NCI-H146 treated with DMSO at 0.1 percent for 48 hours (cell line): ENCODE results near the gene STK4.
"Not testable (repeated sequence)": the region's sequence is repeated elsewhere in the genome, so short reads cannot be mapped to it uniquely, and the experiment has no call there.

Source experiments
- DNase-seq: peaks from one replicate; lab custom pipeline; 2025; ENCODE audit not compliant: unreplicated experiment; lab: John Stamatoyannopoulos, UW

Gene STK4

GRCh38 chr20:44981736-44982406 is 15.6 kb downstream of the STK4 start:
- DNase-seq, result no peak

GRCh38 chr20:44983093-44983674 is 16.9 kb downstream of the STK4 start:
- no peak for DNase-seq

DNA sequence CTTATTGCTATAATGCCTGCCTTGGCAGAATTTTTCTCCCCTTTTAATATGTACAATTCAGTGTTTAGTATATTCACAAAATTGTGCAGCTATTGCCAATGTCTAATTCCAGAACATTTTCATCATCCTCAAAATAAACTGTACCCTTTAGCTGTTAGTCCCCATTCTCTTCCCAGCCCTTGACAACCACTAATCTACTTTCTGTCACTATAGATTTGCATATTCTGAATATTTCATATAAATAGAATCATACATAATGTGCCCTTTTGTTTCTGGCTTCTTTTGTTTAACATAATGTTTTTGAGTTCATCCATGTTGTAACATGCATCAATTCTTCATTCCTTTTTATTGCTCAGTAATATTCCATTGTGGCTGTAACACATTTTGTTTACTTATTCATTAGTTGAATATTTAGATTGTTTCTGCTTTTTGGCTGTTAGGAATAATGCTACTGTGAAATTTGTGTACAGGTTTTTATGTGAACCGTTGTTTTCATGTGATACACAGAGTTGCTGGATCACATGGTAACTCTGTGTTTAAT is 22.4 kb downstream of the STK4 start:
- no peak for DNase-seq

DNA sequence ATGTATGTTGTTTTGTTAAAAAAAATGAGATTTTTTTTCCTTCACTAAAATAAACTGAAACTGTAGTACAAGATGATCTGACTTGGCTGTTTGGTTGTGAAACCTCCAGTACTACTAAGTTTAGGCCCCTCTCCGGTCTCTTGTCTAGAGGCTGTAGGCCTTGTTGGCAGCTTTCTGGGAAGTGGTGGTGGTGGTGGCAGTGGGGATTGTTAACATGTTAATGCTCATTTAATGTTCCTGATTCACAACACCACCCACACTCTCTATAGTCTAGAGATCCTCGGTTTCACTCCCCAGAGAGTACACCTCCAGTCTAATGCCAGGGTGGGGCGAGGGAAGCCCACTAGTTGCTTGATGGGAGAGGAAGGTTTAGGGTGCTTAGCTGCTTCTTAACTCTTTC is 24.1 kb downstream of the STK4 start:
- DNase-seq, result no peak

- no peak for DNase-seq
These were observed 24.6 kb downstream of the STK4 start for GRCh38 chr20:44990957-44991356.

- no peak for DNase-seq
These were observed 27.0 kb downstream of the STK4 start for GRCh38 chr20:44993343-44993742.

DNA sequence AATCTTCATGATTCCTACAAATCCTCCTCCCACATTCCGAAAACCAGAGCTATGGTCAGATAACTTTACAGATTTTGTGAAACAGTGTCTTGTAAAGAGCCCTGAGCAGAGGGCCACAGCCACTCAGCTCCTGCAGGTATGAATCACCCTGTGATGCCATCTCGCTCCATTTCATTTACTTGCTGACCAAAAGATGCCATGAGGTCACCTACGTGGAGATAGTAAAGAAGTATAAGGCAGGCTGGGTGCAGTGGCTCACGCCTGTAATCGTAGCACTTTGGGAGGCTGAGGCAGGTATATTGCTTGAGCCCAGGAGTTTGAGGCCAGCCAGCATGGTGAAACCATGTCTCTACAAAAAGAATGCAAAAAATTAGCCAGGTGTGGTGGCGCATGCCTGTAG is 30.9 kb downstream of the STK4 start:
- DNase-seq, result no peak

DNA sequence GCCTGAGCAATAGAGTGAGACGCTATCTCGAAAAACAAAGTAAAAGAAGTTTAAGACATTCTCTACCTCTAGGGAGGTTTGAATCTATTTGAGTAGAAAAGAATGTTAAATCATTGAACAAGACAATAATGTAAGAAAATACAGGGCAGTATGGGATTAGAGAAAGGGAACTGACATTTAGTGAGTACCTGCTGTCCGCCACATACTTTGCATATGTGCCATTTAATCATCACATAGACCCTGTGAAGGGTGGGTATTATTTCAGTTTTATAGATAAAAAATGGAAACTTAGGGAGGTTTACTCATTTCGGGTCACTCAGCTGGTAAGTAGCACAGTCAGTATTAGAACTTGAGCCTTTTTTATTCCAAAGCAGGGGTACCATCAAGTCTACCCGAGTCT is 31.4 kb downstream of the STK4 start:
- no peak for DNase-seq

DNA sequence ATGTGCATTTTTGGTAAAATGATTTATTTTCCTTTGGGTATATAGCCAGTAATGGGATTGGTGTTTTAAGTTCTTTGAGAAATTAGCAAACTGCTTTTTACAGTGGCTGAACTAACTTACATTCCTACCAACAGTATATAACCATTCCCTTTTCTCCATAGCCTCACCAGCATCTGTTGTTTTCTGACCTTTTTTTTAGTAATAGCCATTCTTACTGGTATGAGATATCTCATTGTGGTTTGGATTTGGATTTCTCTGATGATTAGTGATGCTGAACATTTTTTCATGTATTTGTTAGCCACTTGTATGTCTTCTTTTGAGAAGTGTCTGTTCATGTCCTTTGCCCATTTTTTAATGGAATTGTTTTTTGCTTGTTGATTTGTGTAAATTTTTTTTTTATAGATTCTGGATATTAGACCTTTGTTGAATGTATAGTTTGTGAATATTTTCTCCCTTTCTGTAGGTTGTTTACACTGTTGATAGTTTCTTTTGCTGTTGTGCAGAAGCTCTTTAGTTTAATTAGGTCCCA is 42.3 kb downstream of the STK4 start:
- DNase-seq, result no peak

- no peak for DNase-seq
These were observed 44.1 kb downstream of the STK4 start for GRCh38 chr20:45010399-45010828.

GRCh38 chr20:45011108-45011526 is 44.8 kb downstream of the STK4 start:
- DNase-seq, result peak; percentile 71

DNA sequence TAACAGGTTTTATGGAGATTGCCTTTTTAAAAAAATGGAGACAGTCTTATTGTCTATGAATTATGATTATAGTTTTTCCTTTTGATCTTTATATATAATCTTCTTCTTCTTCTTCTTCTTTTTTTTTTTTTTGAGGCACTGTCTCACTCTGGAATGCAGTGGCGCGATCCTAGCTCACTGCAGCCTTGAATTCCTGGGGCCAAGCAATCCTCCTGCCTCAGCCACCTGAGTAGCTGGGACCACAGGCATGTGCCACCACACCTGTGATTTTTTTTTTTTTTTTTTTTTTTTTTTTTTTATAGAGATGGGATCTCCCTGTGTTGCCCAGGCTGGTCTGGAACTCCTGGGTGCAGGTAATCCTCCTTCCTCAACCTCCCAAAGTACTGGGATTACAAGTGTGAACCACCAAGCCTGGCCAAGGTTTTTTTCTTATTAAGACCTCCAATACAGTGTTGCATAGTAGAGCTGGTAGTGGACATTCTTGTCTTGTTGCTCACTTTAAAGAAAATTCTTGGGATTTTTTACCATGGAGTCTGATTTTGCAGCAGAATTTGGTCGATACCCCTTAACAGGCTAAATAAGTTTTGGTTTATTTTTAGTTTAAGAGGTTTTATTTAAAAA is 46.5 kb downstream of the STK4 start:
- DNase-seq, result no peak

DNA sequence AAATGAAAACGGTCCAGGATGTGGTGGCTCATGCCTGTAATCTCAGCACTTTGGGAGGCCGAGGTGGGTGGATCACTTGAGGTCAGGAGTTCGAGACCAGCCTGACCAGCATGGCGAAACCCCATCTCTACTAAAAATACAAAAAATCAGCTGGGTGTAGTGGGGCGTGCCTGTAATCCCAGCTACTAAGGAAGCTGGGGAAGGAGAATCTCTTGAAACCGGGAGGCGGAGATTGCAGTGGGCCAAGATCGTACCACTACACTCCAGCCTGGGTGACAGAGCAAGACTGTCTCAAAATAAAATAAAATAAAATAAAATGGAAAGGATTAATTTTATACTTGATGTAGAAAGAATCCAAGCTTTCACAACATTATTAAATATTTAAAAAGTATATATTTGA is 47.8 kb downstream of the STK4 start:
- not testable (repeated sequence) for DNase-seq

GRCh38 chr20:45014671-45015415 is 48.5 kb downstream of the STK4 start:
- DNase-seq, result no peak

DNA sequence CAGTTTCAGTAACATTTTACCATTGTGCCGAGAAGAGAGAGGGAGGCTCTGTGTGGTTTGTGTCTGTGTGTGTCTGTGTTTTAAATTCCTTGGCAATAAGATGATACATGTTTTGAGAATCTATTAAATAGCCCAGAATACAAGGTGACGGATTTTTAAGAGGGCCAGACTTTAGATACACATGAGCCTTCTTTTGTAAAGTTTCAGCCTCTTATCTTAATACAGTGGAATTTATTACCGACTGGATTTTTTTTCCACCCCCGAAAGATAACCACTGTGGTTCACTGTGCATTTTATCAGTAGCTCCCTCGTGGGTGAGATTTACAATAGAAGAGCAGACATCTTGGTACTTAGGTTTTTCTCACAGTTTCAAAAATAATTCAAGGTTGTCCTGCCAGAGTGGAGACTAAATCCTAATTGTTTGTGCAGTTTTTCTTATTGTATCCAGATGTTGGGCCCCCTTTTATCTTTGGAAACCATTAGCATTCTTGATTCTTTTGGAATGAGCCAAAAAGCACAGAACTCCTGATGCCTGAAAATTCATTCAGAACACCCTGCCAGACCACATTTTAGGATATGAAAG is 49.9 kb downstream of the STK4 start:
- DNase-seq, result no peak

GRCh38 chr20:45017281-45017680 is 51.0 kb downstream of the STK4 start:
- no peak for DNase-seq

DNA sequence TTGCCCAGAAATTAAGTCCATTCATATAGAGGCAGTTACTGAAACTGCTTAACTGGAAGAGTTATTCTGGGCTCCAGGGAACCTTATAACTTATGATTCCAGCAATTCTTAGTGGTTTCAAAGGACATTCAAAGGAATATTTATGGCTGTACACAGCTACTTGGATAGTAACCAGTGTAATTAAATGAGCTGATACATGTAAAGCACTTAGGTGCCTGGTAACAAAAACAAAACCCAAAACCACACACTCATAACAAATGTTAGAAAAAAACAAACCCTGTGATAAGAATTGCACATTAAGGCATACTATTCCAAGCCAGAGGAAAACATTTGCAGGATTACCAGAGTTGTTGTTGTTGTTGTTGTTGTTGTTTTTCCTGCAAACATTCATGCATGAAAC is 51.5 kb downstream of the STK4 start:
- DNase-seq, result no peak

DNA sequence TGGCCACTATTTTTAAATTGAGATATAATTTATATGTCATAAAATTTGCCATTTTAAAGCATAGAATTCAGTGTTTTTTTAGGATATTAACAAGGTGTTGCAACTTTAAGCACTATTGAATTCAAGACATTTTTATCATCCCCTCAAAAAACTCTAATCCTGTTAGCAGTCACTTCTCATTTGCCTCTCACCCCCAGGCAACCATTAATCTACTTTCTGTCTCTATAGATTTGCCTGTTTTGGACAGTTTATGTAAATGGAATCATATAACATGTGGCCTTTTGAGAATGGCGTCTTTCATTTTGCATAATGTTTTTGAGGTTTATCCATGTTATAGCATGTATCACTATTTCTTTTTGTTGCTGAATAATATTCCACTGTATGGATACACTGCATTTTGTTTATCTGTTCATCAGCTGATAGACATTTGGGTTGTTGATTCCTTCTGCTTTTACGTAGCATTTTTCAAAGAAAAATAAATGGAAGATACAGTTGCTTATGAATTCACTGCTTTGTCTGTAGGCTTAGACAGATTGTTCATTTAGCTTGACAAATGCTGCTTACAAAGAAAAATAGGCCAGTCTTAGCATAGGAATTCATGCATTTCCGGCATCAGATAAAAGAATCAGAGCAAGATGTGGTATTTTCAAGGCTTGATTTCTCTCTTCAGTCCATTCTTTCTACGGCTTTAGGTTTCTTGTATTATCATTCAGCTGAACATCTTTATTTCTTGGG is 52.9 kb downstream of the STK4 start:
- DNase-seq, result no peak

DNA sequence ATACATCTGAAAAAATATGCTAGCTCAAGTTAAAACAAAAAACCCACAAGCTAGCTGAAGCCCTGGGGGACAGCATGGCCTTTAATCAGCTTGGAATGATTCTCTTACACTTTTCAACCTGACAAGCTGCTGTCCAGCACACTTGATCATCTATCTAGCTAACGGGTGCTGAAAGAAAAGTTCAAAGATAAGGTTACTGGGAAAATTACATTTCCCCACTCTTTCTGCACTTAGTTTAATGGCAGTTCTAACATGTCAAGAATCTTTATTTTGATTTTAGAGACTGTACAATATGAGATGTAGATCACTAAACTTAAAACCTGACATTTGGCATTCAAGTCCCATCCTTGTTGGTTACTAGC is 53.4 kb downstream of the STK4 start:
- no peak for DNase-seq

DNA sequence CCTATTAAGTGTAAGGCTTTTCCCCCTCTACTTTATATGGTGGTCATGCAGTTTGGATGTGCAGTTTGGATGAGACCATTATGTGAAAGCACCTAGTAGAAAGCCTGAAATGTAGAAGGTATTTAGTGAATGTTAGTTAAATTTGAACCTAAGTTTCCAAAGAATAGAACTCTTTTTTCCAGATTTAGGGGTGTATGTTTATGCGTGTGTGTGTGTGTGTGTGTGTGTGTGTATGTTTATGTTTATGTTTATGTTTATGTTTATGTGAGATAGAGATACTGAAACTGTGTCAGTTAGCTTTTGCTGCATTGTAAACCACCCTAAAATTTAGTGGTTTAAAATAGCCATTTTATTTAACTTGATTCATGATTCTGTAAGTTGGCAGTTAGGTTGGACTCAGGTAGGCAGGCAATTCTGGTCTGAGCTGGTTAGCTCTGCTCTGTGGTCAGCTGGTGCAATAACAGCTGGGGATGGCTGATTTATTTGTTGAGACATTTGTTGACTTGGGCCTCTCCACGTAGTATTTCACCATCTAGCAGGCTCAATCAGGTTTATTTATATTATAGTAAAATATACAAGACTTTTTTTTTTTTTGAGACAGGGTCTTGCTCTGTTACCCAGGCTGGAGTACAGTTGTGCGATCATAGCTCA is 54.0 kb downstream of the STK4 start:
- DNase-seq, result no peak
